ENCODE results near the gene PROKR1.

The PROKR1 gene

DNA sequence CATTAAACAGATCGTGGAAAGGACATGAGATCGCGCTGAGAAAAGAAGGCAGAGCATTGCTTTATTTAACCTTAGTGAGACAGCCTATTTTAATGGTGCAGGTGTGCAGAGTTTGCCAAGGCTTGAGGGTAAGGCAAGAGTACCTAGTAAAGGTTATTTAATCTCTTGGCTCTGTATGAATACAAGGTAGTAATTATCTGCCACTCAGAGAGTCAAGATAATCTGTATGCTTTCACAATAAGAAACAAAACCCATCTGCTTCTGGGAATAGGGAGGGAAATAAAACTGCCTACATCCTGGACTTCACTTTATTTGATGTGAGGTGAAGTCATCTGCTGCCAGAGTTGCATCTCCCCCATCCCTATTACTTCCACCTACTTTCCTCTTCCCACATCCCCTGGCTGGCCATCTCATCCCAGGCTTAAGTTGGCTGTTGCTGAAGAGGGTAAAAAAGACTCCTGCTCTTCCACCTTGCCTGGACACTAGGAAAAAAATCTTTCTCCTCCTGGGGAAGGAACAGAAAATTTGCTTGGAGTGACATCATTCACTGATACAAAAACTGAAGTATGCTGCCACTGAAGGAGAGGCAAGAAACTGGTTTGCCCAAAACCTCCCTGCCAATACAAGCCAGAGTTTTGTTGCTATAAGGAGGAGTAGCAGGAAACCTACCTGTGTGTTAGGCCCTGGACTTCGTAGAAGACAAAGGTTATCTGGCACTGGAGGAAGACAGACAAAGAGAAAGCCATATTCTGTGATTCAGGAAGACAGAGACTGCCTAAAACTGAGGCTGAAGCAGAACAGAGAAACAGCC, 55.4 kb downstream of the PROKR1 start:
- no peak for DNase-seq (ENCODE audit: low spot score)

DNA sequence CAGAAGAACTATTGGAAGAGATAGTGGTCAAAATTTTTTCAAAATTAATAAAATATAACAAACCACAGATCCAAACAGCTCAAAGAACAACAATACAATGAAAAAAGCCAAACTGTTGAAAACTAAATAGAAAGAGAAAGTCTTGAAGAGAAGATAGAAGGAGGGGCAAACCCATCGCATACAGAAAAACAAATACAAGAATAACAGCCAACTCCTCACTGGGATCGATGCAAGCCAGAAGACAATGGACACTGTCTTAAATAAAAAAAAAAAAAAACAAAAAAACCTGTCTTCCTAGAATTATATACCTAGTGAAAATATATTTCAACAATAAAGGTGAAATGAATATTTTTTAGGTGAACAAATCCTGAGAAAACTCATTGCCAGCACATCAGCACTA, 57.2 kb downstream of the PROKR1 start:
- DNase-seq (ENCODE audit: low spot score) = no peak

- DNase-seq (ENCODE audit: low spot score) = no peak
Observed at GRCh38 chr2:68706637-68707036, 63.3 kb downstream of the PROKR1 start.

Measured in AG20443 (cell line).